ENCODE measurements around the gene MPHOSPH10. TPM values are rescaled to one million over a fixed set of nuclear protein-coding genes. Genes with fewer than 3 reads are reported as not detected.
"Not testable (repeated sequence)": the region's sequence is repeated elsewhere in the genome, so short reads cannot be mapped to it uniquely, and the experiment has no call there.

The MPHOSPH10 gene
- polyA plus RNA-seq, 4 donors: 42.9 to 51.2 (median 48.0) TPM

DNA sequence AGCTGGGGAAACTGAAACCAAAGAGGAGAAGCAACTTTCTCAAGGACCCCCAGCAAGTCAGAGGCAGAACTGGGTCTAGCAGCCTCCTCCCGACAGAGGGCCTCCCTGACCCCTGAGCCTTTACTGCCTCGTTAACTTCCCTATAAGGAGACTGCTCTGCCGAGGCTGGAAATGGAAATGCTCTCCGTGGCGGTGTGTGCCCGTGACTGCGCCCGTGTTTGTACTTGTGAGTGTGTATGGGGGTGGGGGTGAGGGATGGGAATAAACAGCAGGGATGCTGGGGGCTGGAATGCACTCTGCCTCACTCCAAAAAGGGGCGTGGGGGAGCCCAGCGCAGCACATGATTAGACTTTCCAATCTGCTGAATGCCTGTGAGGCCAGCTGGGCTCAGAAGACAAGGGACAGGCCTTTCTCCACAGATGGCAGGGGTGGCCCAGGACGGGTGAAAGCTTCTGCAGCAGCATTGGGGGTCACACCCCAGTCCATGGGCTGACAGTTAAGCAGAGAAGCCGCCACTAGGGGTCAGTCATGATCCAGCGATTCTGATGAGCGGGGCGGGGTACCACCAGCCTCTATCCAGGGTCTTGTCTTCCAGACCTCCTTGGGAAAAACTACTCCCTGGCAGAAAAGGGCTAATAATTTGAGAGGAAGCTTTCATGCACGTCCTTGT lies 26.8 kb downstream of the MPHOSPH10 start:
- DNase-seq (ENCODE audit: low read depth in 4 of 4, low spot score in 2 of 4): peak; percentile 11 to 48 (median 28)

- no peak for DNase-seq (ENCODE audit: low read depth in 4 of 4, low spot score in 2 of 4)
Observed at GRCh38 chr2:71166812-71167211, 36.4 kb downstream of the MPHOSPH10 start.

GRCh38 chr2:71173096-71173495 lies 42.7 kb downstream of the MPHOSPH10 start:
- no peak for DNase-seq (ENCODE audit: low read depth in 4 of 4, low spot score in 2 of 4)

- DNase-seq (ENCODE audit: low read depth in 4 of 4, low spot score in 2 of 4): no peak
Observed at GRCh38 chr2:71174207-71174606, 43.8 kb downstream of the MPHOSPH10 start.

DNA sequence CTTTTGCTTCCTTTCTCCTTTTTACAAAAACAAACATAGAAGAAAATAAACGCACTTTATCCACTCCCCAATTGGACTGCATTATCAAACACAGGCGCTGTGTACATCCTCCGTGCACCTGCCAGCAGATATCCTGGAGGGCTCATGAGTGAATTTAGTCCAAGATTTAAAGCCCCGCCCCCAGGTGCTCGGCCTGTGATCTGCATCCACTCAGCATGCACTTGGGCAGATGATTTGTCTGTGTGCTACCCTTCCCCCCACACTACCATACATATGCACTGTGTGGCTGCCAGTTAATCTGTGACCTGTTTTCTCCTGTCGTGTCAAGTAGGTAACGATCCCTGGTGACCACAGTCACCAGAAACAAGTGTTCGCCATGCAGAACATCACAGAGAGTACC lies 48.4 kb downstream of the MPHOSPH10 start:
- DNase-seq (ENCODE audit: low read depth in 4 of 4, low spot score in 2 of 4): not testable (repeated sequence)

DNA sequence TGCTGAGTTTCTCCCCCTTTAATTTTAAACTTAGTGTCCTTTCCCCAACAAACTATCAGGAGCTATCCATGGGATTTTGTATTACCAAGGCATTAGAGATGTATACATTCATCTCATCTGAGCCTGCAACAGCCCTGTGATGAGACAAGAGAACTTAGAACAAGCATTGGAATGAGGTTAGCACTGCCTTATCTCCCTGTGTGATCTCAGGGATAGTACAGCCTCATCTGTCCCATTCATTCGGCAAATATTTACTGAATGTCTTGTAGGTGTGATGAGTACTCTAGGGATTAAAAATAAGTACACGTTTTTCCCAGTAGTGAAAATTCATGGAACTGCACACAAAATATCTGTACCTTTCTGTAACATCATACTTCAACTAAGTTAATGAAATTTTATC lies 50.9 kb downstream of the MPHOSPH10 start:
- no peak for DNase-seq (ENCODE audit: low read depth in 4 of 4, low spot score in 2 of 4)

DNA sequence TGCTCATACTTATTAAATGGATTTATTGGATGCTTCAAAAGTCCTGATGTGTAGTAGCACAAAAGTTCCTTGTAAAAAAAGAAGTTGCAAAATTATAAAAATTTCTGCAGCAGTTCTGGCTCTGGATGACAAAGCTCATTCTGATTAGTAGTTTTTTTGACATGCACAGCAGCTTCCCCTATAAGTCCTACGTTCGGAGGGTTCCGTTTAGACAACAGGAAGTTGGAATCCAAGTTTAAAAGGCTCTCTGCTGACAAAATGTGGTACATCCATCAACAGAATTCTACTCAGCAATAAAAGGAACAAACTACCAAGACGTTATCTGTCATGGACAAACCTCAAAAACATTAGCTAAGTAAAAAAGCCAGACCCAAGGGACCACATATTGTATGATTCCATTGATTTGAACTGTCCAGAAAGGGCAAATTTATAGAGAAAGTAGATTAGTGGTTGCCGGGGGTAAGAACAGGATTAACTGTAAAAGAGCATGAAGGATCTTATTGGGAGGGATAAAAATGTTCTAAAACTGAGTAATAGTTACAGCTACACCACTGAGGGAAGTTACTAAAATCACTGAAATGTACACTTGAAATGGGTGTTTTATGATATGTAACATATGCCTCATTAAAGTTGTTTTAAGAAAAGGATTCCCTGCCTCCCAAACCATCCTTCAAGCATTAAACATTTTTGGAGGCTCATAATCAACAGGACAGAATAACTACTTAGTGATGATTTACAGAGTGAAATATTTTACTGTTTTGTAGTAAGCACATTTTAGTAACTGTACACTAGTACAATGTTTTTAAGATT lies 53.1 kb downstream of the MPHOSPH10 start:
- not testable (repeated sequence) for DNase-seq (ENCODE audit: low read depth in 4 of 4, low spot score in 2 of 4)

GRCh38 chr2:71186973-71187372 lies 56.5 kb downstream of the MPHOSPH10 start:
- DNase-seq (ENCODE audit: low read depth in 4 of 4, low spot score in 2 of 4): no peak

GRCh38 chr2:71187589-71187988 lies 57.2 kb downstream of the MPHOSPH10 start:
- no peak for DNase-seq (ENCODE audit: low read depth in 4 of 4, low spot score in 2 of 4)

GRCh38 chr2:71190656-71191569 lies 60.5 kb downstream of the MPHOSPH10 start:
- no peak for DNase-seq (ENCODE audit: low read depth in 4 of 4, low spot score in 2 of 4)

GRCh38 chr2:71191570-71191943 lies 61.1 kb downstream of the MPHOSPH10 start:
- no peak for DNase-seq (ENCODE audit: low read depth in 4 of 4, low spot score in 2 of 4)

Other genes with a start within 250 kb of the MPHOSPH10 start
- gene VAX2, start 230.1 kb upstream of the MPHOSPH10 start, polyA plus RNA-seq (ENCODE audit: insufficient read length in 4 of 4): 1 to 10 TPM in 1 of 4 donors, under 1 TPM in 2, not detected in 1; 0.38 to 1.0 (median 0.96) TPM
- 10 to 100 TPM; 67.2 to 92.1 (median 80.4) TPM for gene ATP6V1B1, start 194.7 kb upstream of the MPHOSPH10 start, polyA plus RNA-seq (ENCODE audit: insufficient read length in 4 of 4)
- gene ANKRD53, start 152.0 kb upstream of the MPHOSPH10 start, polyA plus RNA-seq (ENCODE audit: insufficient read length in 4 of 4): 1 to 10 TPM in 3 of 4 donors, under 1 TPM in 1; 0.68 to 1.8 (median 1.4) TPM
- gene TEX261, start 135.8 kb upstream of the MPHOSPH10 start, polyA plus RNA-seq (ENCODE audit: insufficient read length in 4 of 4): 10 to 100 TPM; 51.1 to 59.2 (median 52.3) TPM
- 100 to 1,000 TPM in 1 of 4 donors, 10 to 100 TPM in 3; 74.2 to 108 (median 93.2) TPM for gene NAGK, start 62.0 kb upstream of the MPHOSPH10 start, polyA plus RNA-seq (ENCODE audit: insufficient read length in 4 of 4)
- 10 to 100 TPM; 16.9 to 27.8 (median 23.1) TPM for gene MCEE, start 405 bp upstream of the MPHOSPH10 start, polyA plus RNA-seq (ENCODE audit: insufficient read length in 4 of 4)
- gene PAIP2B, start 96.5 kb downstream of the MPHOSPH10 start, polyA plus RNA-seq (ENCODE audit: insufficient read length in 4 of 4): 10 to 100 TPM; 14.9 to 19.8 (median 17.9) TPM
- gene ZNF638, start 201.1 kb downstream of the MPHOSPH10 start, polyA plus RNA-seq (ENCODE audit: insufficient read length in 4 of 4): 100 to 1,000 TPM; 162 to 278 (median 204) TPM